H9 (cell line): ENCODE results near the gene KIF3B. TPM values are rescaled to one million over a fixed set of nuclear protein-coding genes. Genes with fewer than 3 reads are reported as not detected.

ENCODE experiments used
- DNase-seq: peaks from one replicate; pipeline ENCODE4 v3.0.0-alpha.2; 2017
- H2AFZ ChIP-seq: one replicate; pipeline ENCODE4 v1.6.1; 2013; ENCODE audit warnings: mild to moderate bottlenecking, low read length, control low read depth, moderate library complexity
- H2AK5ac ChIP-seq: 2 replicates; pipeline ENCODE4 v1.6.1; 2013; ENCODE audit warnings: low read length, control low read depth, mixed read lengths; ENCODE audit not compliant: insufficient read length
- H2BK120ac ChIP-seq: one replicate; pipeline ENCODE4 v1.6.1; 2013; ENCODE audit warnings: low read depth, mild to moderate bottlenecking, low read length, control low read depth, inconsistent platforms; ENCODE audit not compliant: poor library complexity, severe bottlenecking
- H2BK12ac ChIP-seq: 2 replicates; pipeline ENCODE4 v1.6.1; 2013; ENCODE audit warnings: low read length, control low read depth, mixed read lengths, low read depth; ENCODE audit not compliant: insufficient read length
- H2BK15ac ChIP-seq: 2 replicates; pipeline ENCODE4 v1.6.1; 2013; ENCODE audit warnings: low read depth, low read length, control low read depth
- H2BK20ac ChIP-seq: one replicate; pipeline ENCODE4 v1.6.1; 2013; ENCODE audit warnings: low read depth, mild to moderate bottlenecking, low read length, control low read depth, inconsistent platforms; ENCODE audit not compliant: poor library complexity, severe bottlenecking
- H2BK5ac ChIP-seq: 2 replicates; pipeline ENCODE4 v1.6.1; 2013; ENCODE audit warnings: low read length, control low read depth, mixed read lengths; ENCODE audit not compliant: insufficient read length
- H3K14ac ChIP-seq: 2 replicates; pipeline ENCODE4 v1.6.1; 2013; ENCODE audit warnings: low read length, control low read depth; ENCODE audit not compliant: insufficient read depth
- H3K18ac ChIP-seq: 2 replicates; pipeline ENCODE4 v1.6.1; 2013; ENCODE audit warnings: low read depth, mild to moderate bottlenecking, mixed read lengths, low read length, control low read depth; ENCODE audit not compliant: insufficient read length
- H3K23ac ChIP-seq: 2 replicates; pipeline ENCODE4 v1.6.1; 2013; ENCODE audit warnings: low read length, control low read depth, mixed read lengths, low read depth; ENCODE audit not compliant: insufficient read length
- H3K23me2 ChIP-seq: 2 replicates; pipeline ENCODE4 v1.6.1; 2013; ENCODE audit warnings: low read depth, mild to moderate bottlenecking, mixed read lengths, low read length, control low read depth; ENCODE audit not compliant: insufficient read length, poor library complexity, severe bottlenecking
- H3K27ac ChIP-seq: 2 replicates; pipeline ENCODE4 v1.5.1; 2013; ENCODE audit warnings: low read length, control low read depth, mixed read lengths, low read depth; ENCODE audit not compliant: insufficient read length
- H3K27me3 ChIP-seq: 2 replicates; pipeline ENCODE4 v1.6.1; 2013; ENCODE audit warnings: low read length, control low read depth, inconsistent platforms; ENCODE audit not compliant: insufficient read depth
- H3K4ac ChIP-seq: 2 replicates; pipeline ENCODE4 v1.6.1; 2013; ENCODE audit warnings: low read depth, mild to moderate bottlenecking, control low read depth, inconsistent platforms, low read length, moderate library complexity
- H3K4me1 ChIP-seq: 2 replicates; pipeline ENCODE4 v1.6.1; 2013; ENCODE audit warnings: low read length, control low read depth, inconsistent platforms; ENCODE audit not compliant: insufficient read depth
- H3K4me2 ChIP-seq: 2 replicates; pipeline ENCODE4 v1.6.1; 2013; ENCODE audit warnings: low read length, control low read depth, mixed read lengths; ENCODE audit not compliant: insufficient read length, insufficient read depth
- H3K56ac ChIP-seq: 2 replicates; pipeline ENCODE4 v1.6.1; 2013; ENCODE audit warnings: low read depth, mild to moderate bottlenecking, mixed read lengths, low read length, control low read depth; ENCODE audit not compliant: insufficient read length
- H3K79me1 ChIP-seq: 2 replicates; pipeline ENCODE4 v1.6.1; 2013; ENCODE audit warnings: low read depth, mild to moderate bottlenecking, moderate library complexity, low read length, control low read depth, inconsistent platforms; ENCODE audit not compliant: insufficient read depth, poor library complexity, severe bottlenecking
- H3K79me2 ChIP-seq: 2 replicates; pipeline ENCODE4 v1.6.1; 2013; ENCODE audit warnings: low read length, control low read depth, inconsistent platforms; ENCODE audit not compliant: insufficient read depth
- H3K9ac ChIP-seq: 2 replicates; pipeline ENCODE4 v1.6.1; 2013; ENCODE audit warnings: low read length, control low read depth, mixed read lengths; ENCODE audit not compliant: insufficient read length; ENCODE audit errors: extremely low read depth
- H3K9me3 ChIP-seq: one replicate; pipeline ENCODE4 v1.6.1; 2013; ENCODE audit warnings: low read depth, low read length, inconsistent platforms; ENCODE audit not compliant: control insufficient read depth
- H3T11ph ChIP-seq: one replicate; pipeline ENCODE4 v1.6.1; 2013; ENCODE audit warnings: mild to moderate bottlenecking, low read length, control low read depth, inconsistent platforms
- H4K20me1 ChIP-seq: one replicate; pipeline ENCODE4 v1.6.1; 2013; ENCODE audit not compliant: control insufficient read depth, insufficient read length, insufficient read depth
- H4K5ac ChIP-seq: 2 replicates; pipeline ENCODE4 v1.6.1; 2013; ENCODE audit warnings: low read depth, mild to moderate bottlenecking, mixed read lengths, low read length, control low read depth; ENCODE audit not compliant: insufficient read length
- H4K8ac ChIP-seq: replicated peaks from 2 replicates; pipeline ENCODE4 v1.6.1; 2013; ENCODE audit warnings: low read length, control low read depth, mixed read lengths, low read depth; ENCODE audit not compliant: insufficient read length
- H4K91ac ChIP-seq: 2 replicates; pipeline ENCODE4 v1.6.1; 2013; ENCODE audit warnings: low read depth, mild to moderate bottlenecking, moderate library complexity, mixed read lengths, low read length, control low read depth; ENCODE audit not compliant: insufficient read length
- H3K27ac Mint-ChIP-seq, 3 experiments: 2 replicates in 2 of 3; 3 replicates in 1 of 3; pipeline ENCODE4 v1.8.0; 2020 to 2021; ENCODE audit warnings: mixed read lengths in 3 of 3, mild to moderate bottlenecking in 1 of 3, moderate library complexity in 1 of 3
- H3K27me3 Mint-ChIP-seq: 2 replicates; pipeline ENCODE4 v1.8.0; 2021; ENCODE audit warnings: low read depth, mild to moderate bottlenecking, moderate library complexity, mixed read lengths
- H3K36me3 Mint-ChIP-seq, 3 experiments: 2 replicates in 2 of 3; 3 replicates in 1 of 3; pipeline ENCODE4 v1.8.0; 2020 to 2021; ENCODE audit warnings: low read depth in 3 of 3, mixed read lengths in 3 of 3; ENCODE audit not compliant: insufficient read depth in 1 of 3
- H3K4me1 Mint-ChIP-seq, 2 experiments: 2 replicates each; pipeline ENCODE4 v1.8.0; 2020; ENCODE audit warnings: mixed read lengths in 2 of 2
- H3K4me3 Mint-ChIP-seq, 2 experiments: 2 replicates in 1 of 2; 3 replicates in 1 of 2; pipeline ENCODE4 v1.8.0; 2020 to 2021; ENCODE audit warnings: mild to moderate bottlenecking in 2 of 2, mixed read lengths in 2 of 2, moderate library complexity in 1 of 2
- H3K9me3 Mint-ChIP-seq, 2 experiments: 2 replicates in 1 of 2; 3 replicates in 1 of 2; pipeline ENCODE4 v1.8.0; 2020; ENCODE audit warnings: mild to moderate bottlenecking in 2 of 2, mixed read lengths in 2 of 2, moderate library complexity in 1 of 2
- WGBS: extraction: QIAGEN DNeasy Blood & Tissue Kit; methylation state at CpG from one replicate; pipeline ENCODE4 v1.1.7; 2013; ENCODE audit warnings: missing lambda C conversion rate, low lambda C conversion rate, mixed read lengths; ENCODE audit not compliant: insufficient read length; ENCODE audit errors: extremely low coverage; 5-methylcytosine and 5-hydroxymethylcytosine counted together
- total RNA-seq: library from RNA; stranded (reverse); gene quantifications from 2 replicates; pipeline ENCODE4 v1.2.1, GENCODE V29; 2021
- TF ChIP-seq, protein P1 (sequence below): fragments of 200-600 bp; sonication (generic); conservative IDR thresholded peaks from 3 replicates; pipeline ENCODE4 v1.8.0; 2021; ENCODE audit warnings: antibody characterized with exemption, mild to moderate bottlenecking

The KIF3B gene
- total RNA-seq, 1 experiment from 2014 or later: 29.7 TPM

GRCh38 chr20:32358632-32358882, 81.1 kb downstream of the KIF3B start:
- H3K18ac ChIP-seq: no peak overlapping the region
- DNase-seq: no peak
- H2AFZ ChIP-seq: no peak overlapping the region
- peaks cover 6% of the 10 kb centered on the region for H3K23me2 ChIP-seq
- H3K27ac ChIP-seq: no peak overlapping the region
- Mint-ChIP-seq H3K36me3 (peaks cover 0 to 8% (median 3%) of the 10 kb centered on the region in 3 experiments; a peak in 4 of 7 replicates), H3K27ac (no peak overlapping the region), H3K27me3 (peaks cover 86% of the 10 kb centered on the region), H3K9me3 (no peaks in the 10 kb centered on the region; a peak in 1 of 5 replicates), H3K4me3 (peak overlapping the region in 1 of 2 experiments; percentile 62; a peak in 3 of 5 replicates), H3K4me1 (peaks cover 12 to 15% of the 10 kb centered on the region in 2 experiments)
- no peak overlapping the region for H3K14ac ChIP-seq
- WGBS: no CpG with 5 or more reads among the region's 35 CpGs
- no peak overlapping the region for H2BK15ac ChIP-seq
- H3K56ac ChIP-seq: no peak overlapping the region
- no peaks in the 10 kb centered on the region for H3K4me1 ChIP-seq
- H4K5ac ChIP-seq: no peak overlapping the region
- H3K27me3 ChIP-seq: peaks cover 23% of the 10 kb centered on the region; the same call in 1 of the 2 replicates
- no peak overlapping the region for H2BK5ac ChIP-seq
- no peaks in the 10 kb centered on the region for H4K20me1 ChIP-seq
- H4K8ac ChIP-seq: no peak overlapping the region
- H3K23ac ChIP-seq: no peak overlapping the region
- H3K79me1 ChIP-seq: no peaks in the 10 kb centered on the region
- no peaks in the 10 kb centered on the region for H3K9me3 ChIP-seq
- no peak overlapping the region for H3T11ph ChIP-seq
- no peak overlapping the region for H3K9ac ChIP-seq
- H3K79me2 ChIP-seq: no peaks in the 10 kb centered on the region
- H3K4ac ChIP-seq: no peak overlapping the region
- H2BK12ac ChIP-seq: no peak overlapping the region
- TF ChIP-seq, protein P1, sequence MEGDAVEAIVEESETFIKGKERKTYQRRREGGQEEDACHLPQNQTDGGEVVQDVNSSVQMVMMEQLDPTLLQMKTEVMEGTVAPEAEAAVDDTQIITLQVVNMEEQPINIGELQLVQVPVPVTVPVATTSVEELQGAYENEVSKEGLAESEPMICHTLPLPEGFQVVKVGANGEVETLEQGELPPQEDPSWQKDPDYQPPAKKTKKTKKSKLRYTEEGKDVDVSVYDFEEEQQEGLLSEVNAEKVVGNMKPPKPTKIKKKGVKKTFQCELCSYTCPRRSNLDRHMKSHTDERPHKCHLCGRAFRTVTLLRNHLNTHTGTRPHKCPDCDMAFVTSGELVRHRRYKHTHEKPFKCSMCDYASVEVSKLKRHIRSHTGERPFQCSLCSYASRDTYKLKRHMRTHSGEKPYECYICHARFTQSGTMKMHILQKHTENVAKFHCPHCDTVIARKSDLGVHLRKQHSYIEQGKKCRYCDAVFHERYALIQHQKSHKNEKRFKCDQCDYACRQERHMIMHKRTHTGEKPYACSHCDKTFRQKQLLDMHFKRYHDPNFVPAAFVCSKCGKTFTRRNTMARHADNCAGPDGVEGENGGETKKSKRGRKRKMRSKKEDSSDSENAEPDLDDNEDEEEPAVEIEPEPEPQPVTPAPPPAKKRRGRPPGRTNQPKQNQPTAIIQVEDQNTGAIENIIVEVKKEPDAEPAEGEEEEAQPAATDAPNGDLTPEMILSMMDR: no peak
- H3K4me2 ChIP-seq: no peak overlapping the region
- H4K91ac ChIP-seq: no peak overlapping the region
- H2BK120ac ChIP-seq: no peak overlapping the region
- H2BK20ac ChIP-seq: no peak overlapping the region
- H2AK5ac ChIP-seq: no peak overlapping the region
